Fibroblast of skin of abdomen (primary cell): ENCODE measurements around the gene SERINC3.
"Not testable (repeated sequence)": the region's sequence is repeated elsewhere in the genome, so short reads cannot be mapped to it uniquely, and the experiment has no call there.

ENCODE experiments used
- DNase-seq: peaks from one replicate; pipeline ENCODE4 v3.0.0-alpha.2; 2013

The SERINC3 gene

DNA sequence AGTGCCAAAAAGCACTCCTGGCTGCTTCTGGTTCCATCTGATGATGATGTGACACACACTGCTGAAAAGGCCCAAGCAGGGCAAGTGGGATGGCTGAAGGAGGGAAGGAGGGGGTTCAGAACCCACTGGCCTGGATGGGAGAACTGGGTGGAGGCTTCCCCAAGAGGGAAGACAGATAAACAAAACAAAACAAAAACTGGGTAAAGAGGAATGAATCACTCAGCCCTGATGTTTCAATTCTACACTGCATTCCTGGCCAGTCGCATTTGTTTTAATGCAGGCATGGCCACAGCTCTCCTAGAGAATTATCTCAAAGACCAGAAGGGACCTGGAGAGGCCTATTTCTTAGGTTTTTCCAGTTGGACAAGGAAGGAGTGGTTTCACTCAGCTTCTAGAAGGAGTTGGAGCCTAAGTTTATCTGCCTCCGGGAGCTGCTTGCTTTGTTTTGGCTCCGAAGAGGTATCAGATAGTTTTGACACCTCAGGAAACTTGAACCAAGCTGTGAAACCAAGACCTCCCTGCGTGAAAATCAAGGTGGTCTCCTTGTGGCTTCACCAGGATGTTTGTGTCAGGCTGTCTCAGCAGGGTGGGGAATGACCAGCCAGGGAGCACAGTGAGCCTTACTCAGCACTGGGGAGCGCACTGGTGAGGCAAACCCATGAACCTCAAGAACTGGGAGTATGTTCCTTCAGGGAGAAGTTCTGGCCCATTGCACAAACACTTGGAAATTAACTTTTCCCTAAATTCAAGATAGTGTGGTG lies 30.1 kb downstream of the SERINC3 start:
- DNase-seq: no peak

DNA sequence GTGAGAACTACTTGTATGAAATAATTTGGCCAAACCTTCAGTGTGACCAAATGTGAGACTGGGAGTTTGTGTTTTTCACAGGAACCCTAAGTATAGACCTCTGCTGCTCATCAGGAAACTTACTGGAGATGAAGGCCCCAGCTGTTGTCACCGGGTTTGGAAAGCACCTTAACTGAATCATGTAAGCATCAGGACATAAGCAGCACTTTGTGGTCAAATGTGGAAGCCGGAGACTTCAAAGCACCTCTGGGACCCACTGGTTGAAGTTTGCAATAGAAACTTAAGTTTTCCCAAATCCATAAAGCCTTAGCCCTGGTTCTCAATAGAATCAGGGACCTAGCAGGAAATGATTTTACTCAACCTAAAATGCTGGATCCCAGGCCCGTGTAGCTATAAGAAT lies 31.9 kb downstream of the SERINC3 start:
- DNase-seq: no peak

- DNase-seq: no peak
These were observed 32.6 kb downstream of the SERINC3 start for GRCh38 chr20:44489223-44489622.

DNA sequence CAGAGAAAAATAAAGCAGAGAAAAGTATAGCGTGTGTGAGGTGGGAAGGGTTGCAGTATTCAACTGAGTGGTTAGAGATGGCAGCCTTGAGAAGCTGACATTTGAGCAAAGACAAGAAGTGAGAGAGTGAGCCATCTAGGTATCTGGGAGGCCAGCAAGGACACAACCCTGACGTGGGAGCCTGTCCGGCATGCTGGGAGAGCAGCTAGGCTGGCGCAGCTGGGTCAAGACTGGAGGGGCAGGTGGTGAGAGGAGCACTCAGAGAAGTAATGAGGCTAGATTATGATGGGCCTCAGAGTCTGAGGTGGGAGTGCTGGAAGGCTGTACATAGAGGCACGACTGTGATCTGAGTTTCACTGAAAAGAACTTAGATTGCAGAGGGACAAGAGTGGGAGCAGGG lies 33.3 kb downstream of the SERINC3 start:
- no peak for DNase-seq

- DNase-seq: no peak
These were observed 36.1 kb downstream of the SERINC3 start for GRCh38 chr20:44485830-44486198.

DNA sequence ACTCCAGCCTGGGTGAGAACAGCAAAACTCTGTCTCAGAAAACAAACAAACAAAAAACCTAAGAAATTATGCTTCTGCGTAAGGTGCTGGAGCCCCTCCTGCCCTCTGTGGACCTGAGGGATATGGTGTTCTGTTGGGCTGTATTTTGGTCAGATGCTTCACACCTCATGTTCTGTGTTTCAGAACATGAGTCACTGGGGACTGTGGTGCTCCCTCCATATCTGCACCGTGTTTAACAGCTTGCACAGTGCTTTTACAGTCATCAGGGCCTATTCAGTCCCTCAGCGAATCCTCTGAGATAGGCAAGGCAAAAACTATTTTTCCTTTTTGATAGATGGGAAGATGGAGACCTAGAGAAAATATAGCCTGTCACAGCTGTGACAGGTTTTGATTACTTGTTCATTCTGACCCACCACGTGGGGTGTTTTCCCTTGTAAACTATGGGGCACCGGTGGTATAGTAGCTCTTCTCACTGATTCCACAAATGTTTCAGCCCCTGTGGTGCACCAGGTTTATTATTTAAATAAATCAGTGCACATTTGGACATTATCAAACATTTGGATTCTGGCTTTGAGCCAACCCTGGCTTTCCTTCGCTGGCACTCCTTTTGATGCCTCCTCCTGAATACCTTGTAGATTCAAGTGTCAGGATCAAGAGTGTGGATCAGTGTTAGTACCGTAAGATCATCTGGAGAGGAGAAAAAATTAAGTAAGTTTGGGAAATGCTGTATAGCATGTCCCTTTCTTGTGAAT lies 36.6 kb downstream of the SERINC3 start:
- no peak for DNase-seq

- DNase-seq: no peak
These were observed 38.8 kb downstream of the SERINC3 start for GRCh38 chr20:44483112-44483511.

- DNase-seq: no peak
These were observed 40.0 kb downstream of the SERINC3 start for GRCh38 chr20:44481719-44482416.

GRCh38 chr20:44480097-44480496 lies 41.8 kb downstream of the SERINC3 start:
- DNase-seq: no peak

- no peak for DNase-seq
These were observed 42.2 kb downstream of the SERINC3 start for GRCh38 chr20:44479643-44480042.

- no peak for DNase-seq
These were observed 43.7 kb downstream of the SERINC3 start for GRCh38 chr20:44478206-44478605.

DNA sequence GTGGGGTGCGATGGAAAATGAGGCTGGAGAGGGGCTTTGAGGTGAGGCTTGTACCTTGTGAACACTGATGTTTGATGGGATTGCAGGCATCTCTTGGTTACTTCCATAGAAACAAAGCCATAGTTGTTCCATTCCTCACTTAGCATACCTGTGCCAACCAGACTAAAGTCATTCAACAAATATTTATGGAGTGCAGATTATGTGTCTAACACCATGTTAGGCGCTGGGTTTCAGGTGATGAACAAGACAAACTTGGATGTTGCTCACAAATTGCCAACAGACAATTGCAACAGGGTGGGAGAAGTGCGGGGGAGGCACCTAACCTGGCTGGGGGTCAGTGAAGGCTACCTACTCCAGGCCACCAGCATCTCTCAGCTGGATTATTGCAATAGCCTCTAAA lies 44.7 kb downstream of the SERINC3 start:
- DNase-seq: no peak

GRCh38 chr20:44475694-44476560 lies 45.9 kb downstream of the SERINC3 start, which contains the start of gene TTPAL:
TTPAL (plus strand) TSS chr20:44475874; CDS start chr20:44480000, 4,126 bp downstream.
- DNase-seq: peak; percentile 79

DNA sequence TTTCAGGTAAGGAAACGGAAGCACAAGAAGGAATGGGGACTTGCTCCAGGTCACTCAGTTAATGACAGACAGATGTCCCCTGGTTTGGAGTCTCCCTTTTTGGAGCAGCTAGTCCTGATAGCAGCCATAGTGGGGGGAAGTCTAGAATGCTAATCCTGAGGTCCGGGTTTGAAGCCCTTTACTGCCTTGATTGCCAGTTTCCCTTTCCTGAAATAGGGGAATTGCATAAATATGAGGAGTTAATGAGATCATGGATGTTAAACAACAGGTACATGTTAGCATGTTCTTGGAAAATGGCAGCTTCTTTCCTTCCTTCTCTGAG lies 46.5 kb downstream of the SERINC3 start:
- DNase-seq: no peak

GRCh38 chr20:44472283-44472682 lies 49.6 kb downstream of the SERINC3 start:
- DNase-seq: not testable (repeated sequence)

- DNase-seq: peak; percentile 65
These were observed 50.4 kb downstream of the SERINC3 start for GRCh38 chr20:44471481-44471882.

GRCh38 chr20:44470327-44470726 lies 51.5 kb downstream of the SERINC3 start:
- DNase-seq: no peak

- no peak for DNase-seq
These were observed 53.7 kb downstream of the SERINC3 start for GRCh38 chr20:44468044-44468782.

DNA sequence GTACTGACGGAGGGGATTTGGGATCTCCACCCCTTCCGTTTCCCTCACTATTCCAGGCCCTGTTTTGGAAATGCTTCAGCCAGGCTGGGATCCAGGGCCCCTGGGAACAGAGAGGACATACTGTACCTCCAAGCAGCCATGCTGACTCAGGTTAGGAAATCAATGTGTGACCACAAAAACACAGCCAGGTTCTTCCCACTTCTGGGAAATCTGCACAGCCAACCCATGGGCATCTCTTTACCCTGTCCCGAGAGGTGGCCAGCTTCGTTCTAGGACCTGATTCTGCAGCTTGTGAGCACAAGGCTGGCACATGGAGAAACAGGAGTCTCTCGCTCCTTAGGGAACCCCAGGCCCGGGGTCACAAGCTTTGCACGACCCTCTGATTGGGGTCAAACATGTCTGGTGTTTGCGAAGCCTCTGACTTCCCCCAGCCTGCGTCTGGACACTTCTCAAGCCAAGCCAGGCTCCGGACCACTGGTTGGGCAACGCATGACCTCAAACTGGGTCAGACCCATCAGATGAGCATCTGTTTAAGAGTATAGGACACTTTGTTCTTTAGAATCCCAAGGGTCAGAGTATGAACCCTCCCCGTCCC lies 54.5 kb downstream of the SERINC3 start:
- no peak for DNase-seq

GRCh38 chr20:44465001-44465560 lies 56.8 kb downstream of the SERINC3 start:
- DNase-seq: no peak

- DNase-seq: no peak
These were observed 57.4 kb downstream of the SERINC3 start for GRCh38 chr20:44464514-44464913.
